OCI-LY7 (cell line): ENCODE measurements around the gene BTBD2. TPM values are rescaled to one million over a fixed set of nuclear protein-coding genes. Genes with fewer than 3 reads are reported as not detected.

Experiments
- BruUV-seq: library from RNA; stranded (reverse); fragments of 400-500 nt; replicated peaks from 2 replicates; lab custom pipeline; 2021; lab: Mats Ljungman, UMichigan
- CTCF ChIA-PET: fragments of 300-600 bp; sonication (Branson Sonifier 250); formaldehyde crosslinking; loops from one replicate; lab custom pipeline; 2022; ENCODE audit warnings: antibody characterized with exemption; ENCODE audit not compliant: unreplicated experiment; lab: Charles Lee
- POLR2A ChIA-PET: fragments of 300-600 bp; sonication (Branson Sonifier 250); formaldehyde crosslinking; loops from one replicate; lab custom pipeline; 2022; ENCODE audit warnings: antibody characterized with exemption; lab: Charles Lee
- DNase-seq: peaks from one replicate; pipeline ENCODE4 v3.0.0-alpha.2; 2015; ENCODE audit warnings: low spot score
- H2AFZ ChIP-seq: fragments of 200-600 bp; sonication (generic), shearing (Covaris generic); 2 replicates; pipeline ENCODE4 v1.6.1; 2014; ENCODE audit warnings: mild to moderate bottlenecking, antibody characterized with exemption, low read length, moderate library complexity
- H3K27ac ChIP-seq: fragments of 200-600 bp; sonication (generic); 2 replicates; pipeline ENCODE4 v1.5.1; 2014; ENCODE audit warnings: mixed run types, low read depth, mild to moderate bottlenecking, moderate library complexity, low read length, inconsistent platforms; ENCODE audit not compliant: poor library complexity, severe bottlenecking
- H3K36me3 ChIP-seq: fragments of 200-600 bp; sonication (generic); 2 replicates; pipeline ENCODE4 v1.6.1; 2014; ENCODE audit warnings: mild to moderate bottlenecking, antibody characterized with exemption, low read length, moderate library complexity, mixed read lengths; ENCODE audit not compliant: insufficient read depth
- H3K4me1 ChIP-seq: fragments of 200-600 bp; sonication (generic); 2 replicates; pipeline ENCODE4 v1.5.1; 2014; ENCODE audit warnings: mild to moderate bottlenecking, low read length; ENCODE audit not compliant: insufficient read depth, poor library complexity, severe bottlenecking
- H3K4me2 ChIP-seq: fragments of 200-600 bp; sonication (generic); 2 replicates; pipeline ENCODE4 v1.6.1; 2014; ENCODE audit warnings: mild to moderate bottlenecking, low read length
- H3K4me3 ChIP-seq: fragments of 200-600 bp; sonication (generic); 2 replicates; pipeline ENCODE4 v1.5.1; 2014; ENCODE audit warnings: mild to moderate bottlenecking, low read depth, low read length; ENCODE audit not compliant: poor library complexity, severe bottlenecking
- H3K79me2 ChIP-seq: fragments of 200-600 bp; sonication (generic); 2 replicates; pipeline ENCODE4 v1.6.1; 2016; ENCODE audit warnings: low read depth, mild to moderate bottlenecking, low read length, moderate library complexity, mixed read lengths; ENCODE audit not compliant: insufficient read depth
- H3K9me2 ChIP-seq: fragments of 200-600 bp; sonication (generic); 2 replicates; pipeline ENCODE4 v1.6.1; 2016; ENCODE audit warnings: mild to moderate bottlenecking, low read length, mixed read lengths; ENCODE audit not compliant: insufficient read depth
- H3K9me3 ChIP-seq: fragments of 200-600 bp; sonication (generic); 2 replicates; pipeline ENCODE4 v1.6.1; 2014; ENCODE audit warnings: mild to moderate bottlenecking, mixed run types, low read length, mixed read lengths
- H4K20me1 ChIP-seq: fragments of 200-600 bp; sonication (generic); 2 replicates; pipeline ENCODE4 v1.6.1; 2014; ENCODE audit warnings: mild to moderate bottlenecking, antibody characterized with exemption, low read length, moderate library complexity, mixed read lengths; ENCODE audit not compliant: insufficient read depth
- EZH2phosphoT487 ChIP-seq: fragments of 200-600 bp; sonication (generic); IDR thresholded peaks from 2 replicates; pipeline ENCODE4 v1.6.1; 2018; ENCODE audit warnings: low read depth, borderline replicate concordance, mild to moderate bottlenecking, mixed run types, antibody characterized with exemption, low read length, moderate library complexity, mixed read lengths
- intact Hi-C: fragments of 100-400 bp; cut with micrococcal nuclease; formaldehyde crosslinking; loops from one replicate; pipeline ENCODE4 v1.10.0; 2022; ENCODE audit not compliant: unreplicated experiment
- total RNA-seq, 2 experiments: library from RNA; depleted of rRNA in 1 of 2; stranded (reverse); fragments of >200 nt in 1 of 2; shearing (Covaris generic) in 1 of 2; gene quantifications; 2 replicates each; pipeline ENCODE4 v1.2.3, GENCODE V29; 2014 to 2022
- TF ChIP-seq, protein P1 (sequence below): fragments of 200-600 bp; sonication (generic); conservative IDR thresholded peaks from 2 replicates; pipeline ENCODE4 v1.5.1; 2014; ENCODE audit warnings: mild to moderate bottlenecking, antibody characterized with exemption, low read length, moderate library complexity, mixed read lengths

The BTBD2 gene
- total RNA-seq, 2 experiments from 2014 or later = 53.9 to 91.6 TPM

DNA sequence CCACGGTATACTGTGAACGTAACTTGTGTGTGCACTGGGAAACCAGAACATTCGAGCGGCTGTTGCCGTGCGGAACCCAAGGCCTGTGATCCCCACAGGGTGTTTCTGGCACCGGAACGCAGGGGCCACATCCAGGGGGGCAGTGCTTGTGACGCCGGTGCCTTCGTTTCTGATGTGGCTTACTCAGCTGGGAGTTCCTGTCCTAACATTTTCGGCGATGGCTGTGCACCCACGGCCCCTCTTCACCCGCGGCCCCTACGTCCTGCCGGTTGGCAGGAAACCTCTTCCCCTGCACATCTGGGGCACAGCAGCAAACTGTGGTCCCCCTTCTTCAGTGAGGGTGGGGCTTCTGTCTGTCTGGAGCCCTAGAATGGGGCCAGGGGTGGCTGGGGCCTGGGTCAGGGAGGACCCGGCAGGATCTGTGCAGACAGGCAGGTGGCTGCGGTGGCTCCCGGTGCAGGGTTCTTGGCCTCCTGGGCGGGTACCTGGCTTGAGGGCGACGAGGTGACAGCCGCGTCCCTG is 48.4 kb downstream of the BTBD2 start:
- BruUV-seq = no TSS peak
- ChIA-PET CTCF (no interaction called here), POLR2A (no interaction called here)
- Histone ChIP-seq H3K9me3 (no peaks in the 10 kb centered on the region), H3K27ac (no peak overlapping the region), H3K4me1 (no peaks in the 10 kb centered on the region), H3K36me3 (peaks cover 25% of the 10 kb centered on the region), H3K79me2 (no peaks in the 10 kb centered on the region), H3K9me2 (no peaks in the 10 kb centered on the region), H4K20me1 (no peaks in the 10 kb centered on the region; the same call in 1 of the 2 replicates), H3K4me3 (no peak overlapping the region), H3K4me2 (no peak overlapping the region), H2AFZ (no peak overlapping the region)
- intact Hi-C loops = no loop called here
- DNase-seq = no peak
- TF ChIP-seq EZH2phosphoT487 = no peak
- TF ChIP-seq, protein P1, sequence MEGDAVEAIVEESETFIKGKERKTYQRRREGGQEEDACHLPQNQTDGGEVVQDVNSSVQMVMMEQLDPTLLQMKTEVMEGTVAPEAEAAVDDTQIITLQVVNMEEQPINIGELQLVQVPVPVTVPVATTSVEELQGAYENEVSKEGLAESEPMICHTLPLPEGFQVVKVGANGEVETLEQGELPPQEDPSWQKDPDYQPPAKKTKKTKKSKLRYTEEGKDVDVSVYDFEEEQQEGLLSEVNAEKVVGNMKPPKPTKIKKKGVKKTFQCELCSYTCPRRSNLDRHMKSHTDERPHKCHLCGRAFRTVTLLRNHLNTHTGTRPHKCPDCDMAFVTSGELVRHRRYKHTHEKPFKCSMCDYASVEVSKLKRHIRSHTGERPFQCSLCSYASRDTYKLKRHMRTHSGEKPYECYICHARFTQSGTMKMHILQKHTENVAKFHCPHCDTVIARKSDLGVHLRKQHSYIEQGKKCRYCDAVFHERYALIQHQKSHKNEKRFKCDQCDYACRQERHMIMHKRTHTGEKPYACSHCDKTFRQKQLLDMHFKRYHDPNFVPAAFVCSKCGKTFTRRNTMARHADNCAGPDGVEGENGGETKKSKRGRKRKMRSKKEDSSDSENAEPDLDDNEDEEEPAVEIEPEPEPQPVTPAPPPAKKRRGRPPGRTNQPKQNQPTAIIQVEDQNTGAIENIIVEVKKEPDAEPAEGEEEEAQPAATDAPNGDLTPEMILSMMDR = no peak

DNA sequence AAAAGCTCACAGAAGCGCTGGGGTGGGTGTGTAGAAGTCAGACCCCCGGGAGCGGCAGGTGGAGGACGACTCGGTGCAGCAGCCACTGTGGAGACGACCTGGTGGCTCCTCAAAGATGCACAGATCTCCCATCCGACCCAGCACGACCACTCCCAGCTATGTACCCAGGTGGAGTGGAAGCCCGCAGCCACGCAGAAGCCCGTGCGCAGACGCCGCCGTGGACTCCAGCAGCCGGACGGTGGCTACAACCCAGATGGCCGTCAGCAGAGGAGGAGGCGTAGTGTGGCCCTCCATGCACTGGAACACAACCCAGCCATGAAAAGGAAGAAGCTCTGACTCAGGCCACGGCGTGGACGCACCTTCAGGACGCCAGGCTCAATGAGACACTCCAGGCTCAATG is 52.8 kb downstream of the BTBD2 start:
- no peak overlapping the region for H3K4me3 ChIP-seq
- H3K79me2 ChIP-seq = no peaks in the 10 kb centered on the region
- H3K4me2 ChIP-seq = no peak overlapping the region
- no peak overlapping the region for H3K27ac ChIP-seq
- intact Hi-C loops = no loop called here
- no peaks in the 10 kb centered on the region for H3K4me1 ChIP-seq
- ChIA-PET CTCF (no interaction called here), POLR2A (interaction anchor here (0.6 kb wide), 1 partner anchor 10 kb away, joined by 6 read pairs; no protein-coding TSS in a partner anchor)
- H4K20me1 ChIP-seq = no peaks in the 10 kb centered on the region; the same call in 1 of the 2 replicates
- no peaks in the 10 kb centered on the region for H3K9me3 ChIP-seq
- BruUV-seq = no TSS peak
- TF ChIP-seq, protein P1 = no peak
- TF ChIP-seq EZH2phosphoT487 = no peak
- peaks cover 10% of the 10 kb centered on the region for H3K36me3 ChIP-seq
- no peaks in the 10 kb centered on the region for H3K9me2 ChIP-seq
- no peak overlapping the region for H2AFZ ChIP-seq
- no peak for DNase-seq

DNA sequence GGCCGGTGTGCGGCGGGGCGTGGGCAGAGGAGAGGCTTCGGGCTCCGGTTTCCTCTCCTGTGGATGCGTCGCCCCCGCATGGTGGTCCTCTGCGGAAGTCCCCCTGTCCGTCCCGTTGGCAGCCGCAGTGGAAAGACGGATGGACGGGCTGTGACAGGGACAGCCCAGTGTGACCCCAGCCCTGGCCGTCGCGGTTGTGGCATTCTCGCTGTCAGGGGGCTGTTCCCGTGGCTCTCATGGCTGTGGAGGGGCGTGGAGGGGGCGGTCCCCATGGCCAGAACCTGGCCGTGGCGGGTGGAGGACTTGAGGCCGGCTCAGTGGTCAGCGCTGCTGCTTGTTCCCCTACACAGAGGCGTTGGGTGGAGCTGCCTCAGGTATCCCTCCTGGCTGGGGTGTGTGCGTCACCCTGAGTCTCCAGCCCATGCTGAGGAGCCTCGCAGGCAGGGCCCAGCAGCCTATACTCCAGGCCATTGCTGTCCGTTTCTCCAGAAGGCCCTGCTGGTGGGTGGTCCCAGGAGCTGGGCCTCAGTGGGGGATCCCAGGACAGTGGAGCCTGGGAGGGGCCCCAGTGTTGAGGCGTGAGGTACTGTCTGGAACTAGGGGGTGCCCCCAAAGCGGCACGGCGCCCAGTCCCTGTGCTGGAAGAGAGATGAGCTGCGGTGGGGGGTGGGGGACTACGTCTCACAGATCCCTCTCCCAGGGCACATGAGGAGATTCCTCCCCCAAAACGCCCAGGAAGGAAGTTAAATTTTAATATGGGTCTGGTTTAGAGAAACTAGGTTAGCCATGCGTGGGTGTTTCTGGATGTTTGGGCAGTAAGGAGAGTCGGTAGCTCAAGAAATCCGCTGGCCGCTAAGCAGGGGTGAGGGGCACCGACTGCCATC is 54.3 kb downstream of the BTBD2 start:
- ChIA-PET POLR2A (no interaction called here), CTCF (no interaction called here)
- intact Hi-C loops = no loop called here
- H3K27ac ChIP-seq = no peak overlapping the region
- H3K79me2 ChIP-seq = no peaks in the 10 kb centered on the region
- BruUV-seq = no TSS peak
- H3K9me3 ChIP-seq = no peaks in the 10 kb centered on the region
- no peaks in the 10 kb centered on the region; the same call in 1 of the 2 replicates for H4K20me1 ChIP-seq
- H3K9me2 ChIP-seq = no peaks in the 10 kb centered on the region
- no peaks in the 10 kb centered on the region for H3K4me1 ChIP-seq
- DNase-seq = no peak
- H2AFZ ChIP-seq = no peak overlapping the region
- no peak overlapping the region for H3K4me2 ChIP-seq
- peaks cover 10% of the 10 kb centered on the region for H3K36me3 ChIP-seq
- TF ChIP-seq EZH2phosphoT487 = no peak
- TF ChIP-seq, protein P1 = no peak
- H3K4me3 ChIP-seq = no peak overlapping the region
